DMS 273 treated with DMSO at 0.1 percent for 48 hours (cell line): ENCODE measurements around the gene HUWE1.
A peak's percentile ranks its signal among the peaks of the same experiment; 100 is the strongest.
"Not testable (repeated sequence)": the region's sequence is repeated elsewhere in the genome, so short reads cannot be mapped to it uniquely, and the experiment has no call there.

ENCODE experiments used
- DNase-seq: peaks from one replicate; lab custom pipeline; 2025; lab: John Stamatoyannopoulos, UW

The HUWE1 gene

GRCh38 chrX:53686151-53686885 is at the start of gene HUWE1:
HUWE1 (minus strand) TSS chrX:53686719; CDS start chrX:53654107, 32,612 bp downstream.
- DNase-seq = peak; percentile 56

- DNase-seq = no peak
These were observed 46.3 kb upstream of the HUWE1 start for GRCh38 chrX:53732797-53733196.

- DNase-seq = no peak
These were observed 43.2 kb upstream of the HUWE1 start for GRCh38 chrX:53729751-53730150.

- DNase-seq = no peak
These were observed 42.0 kb upstream of the HUWE1 start for GRCh38 chrX:53728506-53728905.

- DNase-seq = no peak
These were observed 38.4 kb upstream of the HUWE1 start for GRCh38 chrX:53724872-53725271.

GRCh38 chrX:53723381-53723780 is 36.9 kb upstream of the HUWE1 start:
- DNase-seq = no peak

GRCh38 chrX:53721610-53722009 is 35.1 kb upstream of the HUWE1 start:
- DNase-seq = not testable (repeated sequence)

- DNase-seq = not testable (repeated sequence)
These were observed 33.1 kb upstream of the HUWE1 start for GRCh38 chrX:53719666-53720065.

GRCh38 chrX:53718073-53718472 is 31.6 kb upstream of the HUWE1 start:
- no peak for DNase-seq

GRCh38 chrX:53717205-53717604 is 30.7 kb upstream of the HUWE1 start:
- DNase-seq = no peak

GRCh38 chrX:53716328-53717088 is 30.0 kb upstream of the HUWE1 start:
- no peak for DNase-seq

- DNase-seq = no peak
These were observed 28.9 kb upstream of the HUWE1 start for GRCh38 chrX:53715346-53715924.

GRCh38 chrX:53714580-53715345 is 28.2 kb upstream of the HUWE1 start:
- DNase-seq = no peak

GRCh38 chrX:53713987-53714579 is 27.6 kb upstream of the HUWE1 start:
- no peak for DNase-seq

- no peak for DNase-seq
These were observed 24.9 kb upstream of the HUWE1 start for GRCh38 chrX:53711436-53711835.

- DNase-seq = no peak
These were observed 18.3 kb upstream of the HUWE1 start for GRCh38 chrX:53704854-53705253.

- DNase-seq = no peak
These were observed 17.8 kb upstream of the HUWE1 start for GRCh38 chrX:53704294-53704693.

- peak; percentile 24 for DNase-seq
These were observed 9.5 kb upstream of the HUWE1 start for GRCh38 chrX:53695946-53696549.

GRCh38 chrX:53694642-53695041 is 8.1 kb upstream of the HUWE1 start:
- no peak for DNase-seq

- DNase-seq = no peak
These were observed 1.8 kb upstream of the HUWE1 start for GRCh38 chrX:53688300-53688699.

- no peak for DNase-seq
These were observed 808 bp downstream of the HUWE1 start for GRCh38 chrX:53685711-53686110.
